Measurements from ENCODE around the gene WDR82.
A peak's percentile ranks its signal among the peaks of the same experiment; 100 is the strongest.

WDR82 gene

DNA sequence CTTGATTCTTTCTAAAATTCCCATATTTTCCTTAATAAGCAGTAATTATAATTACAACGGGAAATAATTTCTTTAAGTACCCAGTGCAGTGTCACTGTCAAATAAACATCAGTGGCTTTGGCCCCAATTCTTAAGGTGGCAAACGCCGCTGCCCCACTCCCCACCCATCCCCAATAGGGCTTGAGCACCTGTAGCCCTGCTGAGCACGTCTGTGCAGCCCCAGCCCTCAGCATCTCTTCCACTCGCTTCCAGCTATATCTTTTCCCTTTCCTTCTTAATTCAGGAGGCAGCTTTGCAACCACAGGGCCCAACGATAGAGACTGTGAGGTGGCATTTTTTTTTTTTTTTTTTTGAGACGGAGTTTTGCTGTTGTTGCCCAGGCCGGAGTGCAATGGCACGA is 23.8 kb downstream of the WDR82 start:
- no peak for TF ChIP-seq MYC (IDR thresholded peaks at IDR 0.05; ENCODE audit: low read depth, low read length)
- no peak for TF ChIP-seq POLR2A (IDR thresholded peaks at IDR 0.05; ENCODE audit: extremely low read depth, insufficient read length)
- TF ChIP-seq, protein P1, sequence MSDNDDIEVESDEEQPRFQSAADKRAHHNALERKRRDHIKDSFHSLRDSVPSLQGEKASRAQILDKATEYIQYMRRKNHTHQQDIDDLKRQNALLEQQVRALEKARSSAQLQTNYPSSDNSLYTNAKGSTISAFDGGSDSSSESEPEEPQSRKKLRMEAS (IDR thresholded peaks at IDR 0.05; ENCODE audit: low read depth, low read length), result no peak
- TF ChIP-seq, protein P2, sequence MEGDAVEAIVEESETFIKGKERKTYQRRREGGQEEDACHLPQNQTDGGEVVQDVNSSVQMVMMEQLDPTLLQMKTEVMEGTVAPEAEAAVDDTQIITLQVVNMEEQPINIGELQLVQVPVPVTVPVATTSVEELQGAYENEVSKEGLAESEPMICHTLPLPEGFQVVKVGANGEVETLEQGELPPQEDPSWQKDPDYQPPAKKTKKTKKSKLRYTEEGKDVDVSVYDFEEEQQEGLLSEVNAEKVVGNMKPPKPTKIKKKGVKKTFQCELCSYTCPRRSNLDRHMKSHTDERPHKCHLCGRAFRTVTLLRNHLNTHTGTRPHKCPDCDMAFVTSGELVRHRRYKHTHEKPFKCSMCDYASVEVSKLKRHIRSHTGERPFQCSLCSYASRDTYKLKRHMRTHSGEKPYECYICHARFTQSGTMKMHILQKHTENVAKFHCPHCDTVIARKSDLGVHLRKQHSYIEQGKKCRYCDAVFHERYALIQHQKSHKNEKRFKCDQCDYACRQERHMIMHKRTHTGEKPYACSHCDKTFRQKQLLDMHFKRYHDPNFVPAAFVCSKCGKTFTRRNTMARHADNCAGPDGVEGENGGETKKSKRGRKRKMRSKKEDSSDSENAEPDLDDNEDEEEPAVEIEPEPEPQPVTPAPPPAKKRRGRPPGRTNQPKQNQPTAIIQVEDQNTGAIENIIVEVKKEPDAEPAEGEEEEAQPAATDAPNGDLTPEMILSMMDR (IDR thresholded peaks at IDR 0.05; ENCODE audit: low read depth, low read length), result no peak
- no peak overlapping the region for H3K4me3 ChIP-seq (ENCODE audit: low read depth, low read length)
- DNase-seq (ENCODE audit: low read depth), result no peak

DNA sequence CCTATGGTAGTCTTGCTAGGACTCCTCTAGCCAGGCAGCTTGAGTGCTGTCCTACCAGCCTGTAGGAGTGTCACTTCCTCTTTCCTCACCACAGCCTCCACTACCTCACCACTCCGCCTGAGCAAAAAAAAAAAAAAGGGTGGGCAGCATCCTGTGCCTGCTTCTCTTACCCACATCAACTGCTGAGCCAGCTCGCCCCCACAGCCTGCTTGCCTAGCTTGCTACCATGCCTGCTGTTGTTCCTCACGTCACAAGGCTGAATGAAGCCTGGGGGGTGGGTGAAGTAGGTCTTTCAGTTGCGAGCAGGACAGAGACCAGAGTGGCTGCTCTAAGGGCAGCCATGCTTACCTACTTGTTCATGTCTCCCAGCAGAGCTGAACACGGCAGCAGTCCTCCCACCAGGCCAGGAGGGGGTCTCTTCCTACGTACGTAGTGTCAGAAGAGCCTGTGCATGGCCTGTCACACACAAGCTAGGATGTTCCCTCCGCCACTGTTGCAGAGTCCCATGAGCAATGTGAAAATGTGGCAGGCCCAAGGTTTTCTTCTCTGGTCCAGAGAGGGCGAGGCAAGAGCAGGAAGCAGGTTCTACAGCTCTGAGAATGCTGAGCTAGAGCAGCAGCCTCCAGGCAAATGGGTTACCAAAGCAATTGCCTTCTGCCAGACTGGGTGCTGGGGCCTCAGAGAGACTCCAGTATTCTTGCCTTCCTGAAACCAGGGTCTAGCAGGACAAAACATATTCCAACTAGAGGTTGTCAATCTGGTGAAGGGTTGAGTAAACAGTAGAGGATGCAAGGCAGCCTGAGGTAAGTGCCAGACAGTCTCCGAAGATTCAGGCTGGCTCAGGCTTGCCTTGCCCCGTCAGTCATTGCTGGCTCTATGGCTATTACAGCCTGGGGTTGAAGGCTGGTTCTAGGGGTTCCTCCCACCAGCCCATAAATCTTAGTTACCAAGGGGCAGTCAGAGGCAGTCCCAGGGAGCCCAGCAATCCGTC is 24.8 kb downstream of the WDR82 start:
- TF ChIP-seq, protein P2 (IDR thresholded peaks at IDR 0.05; ENCODE audit: low read depth, low read length), result no peak
- no peak for TF ChIP-seq POLR2A (IDR thresholded peaks at IDR 0.05; ENCODE audit: extremely low read depth, insufficient read length)
- TF ChIP-seq, protein P1 (IDR thresholded peaks at IDR 0.05; ENCODE audit: low read depth, low read length), result peak; percentile 77
- peak; percentile 83 for TF ChIP-seq MYC (IDR thresholded peaks at IDR 0.05; ENCODE audit: low read depth, low read length)
- H3K4me3 ChIP-seq (ENCODE audit: low read depth, low read length), result peak overlapping the region; percentile 32
- peak; percentile 98 for DNase-seq (ENCODE audit: low read depth)

DNA sequence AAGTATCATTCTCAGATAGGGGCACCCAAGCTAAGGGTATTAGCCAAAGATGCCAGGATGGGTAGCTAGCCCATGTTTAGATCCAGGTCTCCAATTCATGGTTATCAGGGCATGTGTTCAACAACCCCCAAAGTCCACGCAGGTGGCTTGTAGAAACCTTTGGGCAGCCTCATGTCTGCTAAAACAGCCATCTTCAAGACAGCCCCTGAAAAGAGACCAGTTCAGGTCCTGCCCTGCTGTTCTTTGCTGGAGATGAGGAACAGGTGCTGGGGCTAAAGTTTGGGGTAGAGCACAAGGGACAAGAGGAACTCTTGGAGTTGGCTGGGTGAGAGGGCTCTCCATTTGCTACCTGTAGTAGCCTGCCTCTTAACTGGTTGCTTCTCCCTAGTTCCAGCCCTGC is 28.3 kb downstream of the WDR82 start:
- TF ChIP-seq POLR2A (IDR thresholded peaks at IDR 0.05; ENCODE audit: extremely low read depth, insufficient read length), result no peak
- TF ChIP-seq, protein P2 (IDR thresholded peaks at IDR 0.05; ENCODE audit: low read depth, low read length), result no peak
- no peak for TF ChIP-seq MYC (IDR thresholded peaks at IDR 0.05; ENCODE audit: low read depth, low read length)
- H3K4me3 ChIP-seq (ENCODE audit: low read depth, low read length), result no peak overlapping the region
- no peak for DNase-seq (ENCODE audit: low read depth)

DNA sequence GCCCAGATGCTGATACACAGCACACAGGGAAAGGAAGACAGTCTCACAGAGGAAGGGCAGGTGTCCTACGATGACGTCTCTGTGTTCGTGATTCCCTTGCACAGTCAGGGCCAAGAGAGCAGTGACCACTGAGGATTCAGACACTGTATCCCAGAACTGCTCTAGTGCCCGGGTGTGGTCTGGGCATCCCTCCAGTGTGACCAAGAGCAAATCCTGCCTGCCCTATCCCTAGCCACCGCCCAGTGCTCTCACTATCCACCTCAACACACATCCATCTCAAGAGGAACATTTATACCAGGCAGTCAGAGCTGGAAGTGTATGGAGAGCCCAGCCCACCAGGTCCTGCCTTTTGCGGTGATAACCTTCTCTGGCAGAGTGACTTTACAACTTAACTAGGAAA is 28.8 kb downstream of the WDR82 start:
- DNase-seq (ENCODE audit: low read depth), result no peak
- TF ChIP-seq POLR2A (IDR thresholded peaks at IDR 0.05; ENCODE audit: extremely low read depth, insufficient read length), result no peak
- TF ChIP-seq, protein P1 (IDR thresholded peaks at IDR 0.05; ENCODE audit: low read depth, low read length), result no peak
- TF ChIP-seq MYC (IDR thresholded peaks at IDR 0.05; ENCODE audit: low read depth, low read length), result no peak
- TF ChIP-seq, protein P2 (IDR thresholded peaks at IDR 0.05; ENCODE audit: low read depth, low read length), result no peak
- no peak overlapping the region for H3K4me3 ChIP-seq (ENCODE audit: low read depth, low read length)

DNA sequence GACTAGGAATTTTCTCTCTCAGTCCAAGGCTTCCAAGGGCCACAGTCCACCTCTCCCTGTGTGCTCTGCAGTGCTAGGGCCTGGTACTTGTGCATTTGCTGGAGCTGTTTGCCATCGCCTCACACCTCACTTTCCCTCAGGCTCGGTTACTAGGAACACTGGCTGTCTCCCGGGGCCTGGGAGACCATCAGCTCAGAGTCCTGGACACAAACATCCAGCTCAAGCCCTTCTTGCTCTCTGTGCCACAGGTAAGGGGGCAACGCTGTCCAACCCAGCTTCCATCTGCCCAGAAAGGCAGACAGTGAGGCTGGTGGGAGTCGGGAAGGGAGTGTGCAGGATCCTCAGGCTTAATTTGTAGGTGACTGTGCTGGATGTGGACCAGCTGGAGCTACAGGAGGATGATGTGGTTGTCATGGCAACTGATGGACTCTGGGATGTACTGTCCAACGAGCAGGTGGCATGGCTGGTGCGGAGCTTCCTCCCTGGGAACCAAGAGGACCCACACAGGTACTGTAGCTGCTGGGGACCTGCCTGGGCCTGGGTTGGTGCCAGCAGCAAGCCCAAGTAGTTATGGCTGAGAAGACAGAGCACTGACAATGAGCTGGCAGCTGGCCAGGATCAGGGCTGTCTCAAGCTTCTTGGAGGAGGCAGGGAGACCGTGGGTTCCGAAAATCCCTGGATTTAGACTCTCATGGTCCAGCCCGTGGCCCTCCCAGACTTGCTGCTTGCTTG is 29.5 kb downstream of the WDR82 start:
- DNase-seq (ENCODE audit: low read depth), result no peak
- no peak overlapping the region for H3K4me3 ChIP-seq (ENCODE audit: low read depth, low read length)
- TF ChIP-seq, protein P1 (IDR thresholded peaks at IDR 0.05; ENCODE audit: low read depth, low read length), result no peak
- TF ChIP-seq, protein P2 (IDR thresholded peaks at IDR 0.05; ENCODE audit: low read depth, low read length), result no peak
- no peak for TF ChIP-seq MYC (IDR thresholded peaks at IDR 0.05; ENCODE audit: low read depth, low read length)
- no peak for TF ChIP-seq POLR2A (IDR thresholded peaks at IDR 0.05; ENCODE audit: extremely low read depth, insufficient read length)
